GM12891 (cell line): ENCODE results near the gene FAM200C.

Experiments
- POLR2A ChIP-seq: IDR thresholded peaks from 2 replicates; pipeline ENCODE4 v1.6.1; 2011; ENCODE audit warnings: low read depth, low read length, control low read depth
- POLR2AphosphoS5 ChIP-seq: IDR thresholded peaks from 2 replicates; pipeline ENCODE4 v1.6.1; 2011; ENCODE audit warnings: low read depth, low read length, control low read depth
- TAF1 ChIP-seq: IDR thresholded peaks from 2 replicates; pipeline ENCODE4 v1.6.1; 2011; ENCODE audit warnings: low read depth, low read length, control low read depth

DNA sequence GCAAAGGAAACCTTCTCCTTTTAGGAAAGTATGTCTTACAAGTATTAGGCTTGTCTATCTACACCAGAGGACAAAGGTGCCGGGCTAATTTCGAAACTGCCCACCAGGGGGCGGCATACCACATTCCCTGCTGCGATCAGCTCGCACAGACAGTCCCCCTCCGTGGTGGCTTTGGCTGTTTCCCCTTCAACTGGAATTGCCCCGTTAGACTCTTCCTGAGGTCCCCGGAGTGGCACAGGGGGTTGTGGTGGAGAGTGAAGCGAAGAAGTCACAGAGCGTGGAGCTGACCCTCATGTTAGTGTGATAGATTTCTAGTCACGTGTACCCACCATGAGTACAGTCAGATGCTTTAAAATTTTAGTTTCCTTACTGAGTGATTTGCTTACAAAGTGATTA lies 39.3 kb upstream of the FAM200C start:
- no peak for TF ChIP-seq TAF1
- no peak for TF ChIP-seq POLR2AphosphoS5
- TF ChIP-seq POLR2A, result no peak
